SK-N-SH (cell line): ENCODE measurements around the gene FRY. TPM values are rescaled to one million over a fixed set of nuclear protein-coding genes. Genes with fewer than 3 reads are reported as not detected.

Experiments used
- CTCF ChIA-PET: fragments of 300-600, 350-600 bp; formaldehyde crosslinking; extraction: SDS; loops from one replicate; lab custom pipeline; 2021; lab: Yijun Ruan, JAX
- POLR2A ChIA-PET: fragments of 350-600 bp; sonication (Branson Sonifier 250); formaldehyde crosslinking; extraction: SDS; loops from one replicate; lab custom pipeline; 2020; ENCODE audit warnings: antibody characterized with exemption, inconsistent platforms; lab: Yijun Ruan, JAX
- DNase-seq: peaks from one replicate; pipeline ENCODE4 v3.0.0; 2012
- H2AFZ ChIP-seq: fragments of 200-600 bp; sonication (generic); 2 replicates; pipeline ENCODE4 v1.8.1; 2016; ENCODE audit warnings: antibody characterized with exemption, mild to moderate bottlenecking, low read depth
- H3F3A ChIP-seq: fragments of 200-600 bp; sonication (generic); replicated peaks from 2 replicates; pipeline ENCODE3; 2016; ENCODE audit warnings: antibody characterized with exemption, mild to moderate bottlenecking; ENCODE audit not compliant: insufficient read depth
- H3K27ac ChIP-seq, 2 experiments: fragments of 200-500 bp in 1 of 2; fragments of 200-600 bp in 1 of 2; sonication (Bioruptor generic) in 1 of 2; sonication (generic), shearing (Covaris generic) in 1 of 2; 2 replicates each; pipeline versions ENCODE4 v1.5.1 to v1.6.1; 2014 to 2016; ENCODE audit warnings: low read depth in 2 of 2, inconsistent platforms in 1 of 2, low read length in 1 of 2, mild to moderate bottlenecking in 1 of 2, mixed read lengths in 1 of 2
- H3K27me3 ChIP-seq: fragments of 200-600 bp; sonication (generic), shearing (Covaris generic); 2 replicates; pipeline ENCODE4 v1.6.1; 2016; ENCODE audit warnings: mixed run types; ENCODE audit not compliant: insufficient read depth
- H3K36me3 ChIP-seq, 2 experiments: fragments of 200-500 bp in 1 of 2; fragments of 200-600 bp in 1 of 2; sonication (Bioruptor generic) in 1 of 2; sonication (generic) in 1 of 2; replicated peaks in 1 of 2; 2 replicates each; pipeline versions ENCODE3 to v1.5.1; 2014 to 2016; ENCODE audit warnings: low read length in 1 of 2, mild to moderate bottlenecking in 1 of 2; ENCODE audit not compliant: insufficient read depth in 2 of 2, control insufficient read depth in 1 of 2
- H3K4me1 ChIP-seq, 2 experiments: fragments of 200-500 bp in 1 of 2; fragments of 200-600 bp in 1 of 2; sonication (Bioruptor generic) in 1 of 2; sonication (generic), shearing (Covaris generic) in 1 of 2; 2 replicates each; pipeline versions ENCODE4 v1.5.1 to v1.6.1; 2014 to 2016; ENCODE audit warnings: low read depth in 1 of 2, low read length in 1 of 2, mixed run types in 1 of 2; ENCODE audit not compliant: insufficient read depth in 2 of 2, control insufficient read depth in 1 of 2
- H3K4me2 ChIP-seq: fragments of 200-600 bp; sonication (generic), shearing (Covaris generic); 2 replicates; pipeline ENCODE4 v1.6.1; 2017; ENCODE audit warnings: mixed run types
- H3K4me3 ChIP-seq, 2 experiments: fragments of 200-500 bp in 1 of 2; fragments of 200-600 bp in 1 of 2; sonication (Bioruptor generic) in 1 of 2; sonication (generic), shearing (Covaris generic) in 1 of 2; 2 replicates each; pipeline versions ENCODE4 v1.5.1 to v1.8.1; 2014 to 2016; ENCODE audit warnings: low read depth in 2 of 2, inconsistent platforms in 1 of 2, low read length in 1 of 2, mild to moderate bottlenecking in 1 of 2, mixed read lengths in 1 of 2, moderate library complexity in 1 of 2
- H3K79me2 ChIP-seq: fragments of 200-600 bp; sonication (generic); 2 replicates; pipeline ENCODE4 v1.8.1; 2017; ENCODE audit warnings: mild to moderate bottlenecking; ENCODE audit not compliant: insufficient read depth
- H3K9ac ChIP-seq: fragments of 200-600 bp; sonication (generic); 2 replicates; pipeline ENCODE4 v1.6.1; 2017; ENCODE audit warnings: mixed run types
- H3K9me2 ChIP-seq: fragments of 200-600 bp; sonication (generic); 2 replicates; pipeline ENCODE4 v1.6.1; 2017; ENCODE audit warnings: mixed run types
- H3K9me3 ChIP-seq: fragments of 200-600 bp; sonication (generic); 2 replicates; pipeline ENCODE4 v1.6.1; 2017; ENCODE audit warnings: mixed run types, mild to moderate bottlenecking, moderate library complexity
- H4K20me1 ChIP-seq: fragments of 200-600 bp; sonication (generic); 2 replicates; pipeline ENCODE4 v1.6.1; 2017; ENCODE audit warnings: mild to moderate bottlenecking, mixed run types; ENCODE audit not compliant: insufficient read depth
- FOXJ3 ChIP-seq: sonication (generic); formaldehyde crosslinking; IDR thresholded peaks from 2 replicates; pipeline ENCODE4 v1.5.1; 2020; ENCODE audit warnings: mild to moderate bottlenecking, missing genetic modification reagents
- JUND ChIP-seq: IDR thresholded peaks from 2 replicates; pipeline ENCODE4 v1.4.0; 2012
- MEF2A ChIP-seq: IDR thresholded peaks from 2 replicates; pipeline ENCODE4 v1.4.0; 2012; ENCODE audit warnings: low read depth, borderline replicate concordance
- MXI1 ChIP-seq: IDR thresholded peaks from 2 replicates; pipeline ENCODE4 v1.6.1; 2012; ENCODE audit warnings: mild to moderate bottlenecking, low read depth, low read length, improper control_type of control experiment
- NFIC ChIP-seq: IDR thresholded peaks from 2 replicates; pipeline ENCODE4 v1.4.0; 2012; ENCODE audit warnings: borderline replicate concordance
- NRF1 ChIP-seq: IDR thresholded peaks from 2 replicates; pipeline ENCODE4 v1.6.1; 2012; ENCODE audit warnings: low read depth, mild to moderate bottlenecking, low read length
- REST ChIP-seq: IDR thresholded peaks from 2 replicates; pipeline ENCODE4 v1.6.1; 2012; ENCODE audit warnings: mild to moderate bottlenecking, low read depth, low read length, moderate library complexity
- SMC3 ChIP-seq: IDR thresholded peaks from 2 replicates; pipeline ENCODE4 v1.6.1; 2012; ENCODE audit warnings: low read depth, low read length, improper control_type of control experiment
- TAF1 ChIP-seq: IDR thresholded peaks from 2 replicates; pipeline ENCODE4 v1.6.1; 2012; ENCODE audit warnings: low read depth, mild to moderate bottlenecking, low read length, moderate library complexity, borderline replicate concordance
- TCF12 ChIP-seq: IDR thresholded peaks from 2 replicates; pipeline ENCODE4 v1.4.0; 2012
- USF1 ChIP-seq: IDR thresholded peaks from 2 replicates; pipeline ENCODE4 v1.4.0; 2012; ENCODE audit warnings: low read depth, borderline replicate concordance
- YY1 ChIP-seq: IDR thresholded peaks from 2 replicates; pipeline ENCODE4 v1.4.0; 2012; ENCODE audit warnings: low read depth, mild to moderate bottlenecking
- ZBTB33 ChIP-seq: IDR thresholded peaks from 2 replicates; pipeline ENCODE4 v1.4.0; 2012; ENCODE audit warnings: low read depth, borderline replicate concordance
- WGBS: methylation state at CpG from one replicate; pipeline ENCODE4 v1.1.6; 2017; ENCODE audit warnings: low lambda C conversion rate; 5-methylcytosine and 5-hydroxymethylcytosine counted together
- polyA plus RNA-seq, 3 experiments: library from polyadenylated mRNA; depleted of rRNA; stranded (reverse); fragments of >200 nt; gene quantifications; 2 replicates each; pipeline ENCODE4 v1.2.3, GENCODE V29; 2012
- TF ChIP-seq, protein P1 (sequence below): IDR thresholded peaks from 2 replicates; pipeline ENCODE4; 2012
- TF ChIP-seq, protein P2 (sequence below): fragments of 150-350 bp; IDR thresholded peaks from 2 replicates; pipeline ENCODE4 v1.6.1; 2017; ENCODE audit warnings: antibody characterized with exemption, low read length, low read depth, borderline replicate concordance

The FRY gene
- polyA plus RNA-seq, 1 of the 3 experiments (the other 2 are of a cell fraction): 1.4 TPM

DNA sequence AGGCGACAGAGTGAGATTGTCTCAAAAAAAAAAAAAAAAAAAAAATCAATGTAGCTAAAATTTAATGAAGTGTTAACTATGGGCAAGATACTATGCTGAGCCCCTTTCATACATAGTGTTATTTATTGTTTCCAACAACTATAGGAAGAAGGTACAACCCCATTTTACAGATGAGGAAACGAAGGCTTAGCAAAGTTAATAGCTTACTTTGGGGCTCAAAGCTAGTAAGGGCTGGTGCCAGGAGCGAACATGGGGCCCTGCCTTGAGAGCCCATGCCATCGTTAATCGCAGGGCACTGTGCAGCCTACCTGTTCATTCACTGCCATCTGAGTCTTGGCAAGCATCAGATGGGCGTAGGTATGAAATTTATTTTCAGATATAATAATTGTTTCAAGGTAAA lies 1.9 kb upstream of the FRY start:
- Histone ChIP-seq H3K9ac (no peak overlapping the region), H3K79me2 (no peaks in the 10 kb centered on the region), H3K27ac (no peak overlapping the region), H3K9me2 (no peaks in the 10 kb centered on the region), H3K4me1 (peaks cover 0 to 4% of the 10 kb centered on the region in 2 experiments; a peak in 2 of 4 replicates), H3K27me3 (no peaks in the 10 kb centered on the region), H3K9me3 (no peaks in the 10 kb centered on the region), H3K4me3 (no peak overlapping the region), H4K20me1 (no peaks in the 10 kb centered on the region), H3K36me3 (no peaks in the 10 kb centered on the region), H2AFZ (no peak overlapping the region), H3K4me2 (no peak overlapping the region), H3F3A (peaks cover 10% of the 10 kb centered on the region)
- DNase-seq: no peak
- 88% methylated on average over 6 of the region's 6 CpGs for WGBS
- POLR2A ChIA-PET: interaction anchor here (0.6 kb wide), 1 partner anchor 333 kb away, joined by 3 read pairs; no protein-coding TSS in a partner anchor
- CTCF ChIA-PET: interaction anchor here (0.9 to 1.3 kb wide), 2 partner anchors 17 to 279 kb away, joined by 3 read pairs; no protein-coding TSS in a partner anchor
- TF ChIP-seq JUND: no peak
- no peak for TF ChIP-seq YY1
- no peak for TF ChIP-seq MEF2A
- no peak for TF ChIP-seq REST
- TF ChIP-seq SMC3: no peak
- no peak for TF ChIP-seq MXI1
- no peak for TF ChIP-seq TCF12
- TF ChIP-seq, protein P1, sequence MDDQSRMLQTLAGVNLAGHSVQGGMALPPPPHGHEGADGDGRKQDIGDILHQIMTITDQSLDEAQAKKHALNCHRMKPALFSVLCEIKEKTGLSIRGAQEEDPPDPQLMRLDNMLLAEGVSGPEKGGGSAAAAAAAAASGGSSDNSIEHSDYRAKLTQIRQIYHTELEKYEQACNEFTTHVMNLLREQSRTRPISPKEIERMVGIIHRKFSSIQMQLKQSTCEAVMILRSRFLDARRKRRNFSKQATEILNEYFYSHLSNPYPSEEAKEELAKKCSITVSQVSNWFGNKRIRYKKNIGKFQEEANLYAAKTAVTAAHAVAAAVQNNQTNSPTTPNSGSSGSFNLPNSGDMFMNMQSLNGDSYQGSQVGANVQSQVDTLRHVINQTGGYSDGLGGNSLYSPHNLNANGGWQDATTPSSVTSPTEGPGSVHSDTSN: no peak
- TF ChIP-seq, protein P2, sequence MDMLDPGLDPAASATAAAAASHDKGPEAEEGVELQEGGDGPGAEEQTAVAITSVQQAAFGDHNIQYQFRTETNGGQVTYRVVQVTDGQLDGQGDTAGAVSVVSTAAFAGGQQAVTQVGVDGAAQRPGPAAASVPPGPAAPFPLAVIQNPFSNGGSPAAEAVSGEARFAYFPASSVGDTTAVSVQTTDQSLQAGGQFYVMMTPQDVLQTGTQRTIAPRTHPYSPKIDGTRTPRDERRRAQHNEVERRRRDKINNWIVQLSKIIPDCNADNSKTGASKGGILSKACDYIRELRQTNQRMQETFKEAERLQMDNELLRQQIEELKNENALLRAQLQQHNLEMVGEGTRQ: no peak
- TF ChIP-seq ZBTB33: no peak
- TF ChIP-seq TAF1: no peak
- no peak for TF ChIP-seq NFIC
- TF ChIP-seq USF1: no peak
- TF ChIP-seq NRF1: no peak
- TF ChIP-seq FOXJ3: no peak
